Activated CD8-positive, alpha-beta T cell treated with anti-CD3 and anti-CD28 coated beads for 36 hours (primary cell): ENCODE results near the gene POU2F3. TPM values are rescaled to one million over a fixed set of nuclear protein-coding genes. Genes with fewer than 3 reads are reported as not detected.
A peak's percentile ranks its signal among the peaks of the same experiment; 100 is the strongest.

Experiments used
- ATAC-seq: fragments of 200-7000 bp; cut with Tn5 transposase; one replicate; pipeline ENCODE4 v1.10.0; 2021; ENCODE audit warnings: mild to moderate bottlenecking, moderate library complexity
- CTCF ChIA-PET: fragments of 350-600 bp; sonication (Branson Sonifier 250); formaldehyde crosslinking; loops from one replicate; lab custom pipeline; 2021; ENCODE audit warnings: antibody characterized with exemption; lab: Charles Lee
- POLR2A ChIA-PET: fragments of 350-600 bp; sonication (Branson Sonifier 250); formaldehyde crosslinking; loops from one replicate; lab custom pipeline; 2021; ENCODE audit warnings: antibody characterized with exemption; lab: Charles Lee
- DNase-seq: peaks from one replicate; pipeline ENCODE4 v3.0.0-alpha.2; 2020
- H3K27ac Mint-ChIP-seq: one replicate; pipeline ENCODE4 v1.8.0; 2021; ENCODE audit warnings: mild to moderate bottlenecking, mixed read lengths
- H3K27me3 Mint-ChIP-seq: one replicate; pipeline ENCODE4 v1.8.0; 2021; ENCODE audit warnings: mixed read lengths
- H3K36me3 Mint-ChIP-seq: one replicate; pipeline ENCODE4 v1.8.0; 2021; ENCODE audit warnings: low read depth, mixed read lengths
- H3K4me1 Mint-ChIP-seq: one replicate; pipeline ENCODE4 v1.8.0; 2021; ENCODE audit warnings: low read depth, mixed read lengths
- H3K4me3 Mint-ChIP-seq: one replicate; pipeline ENCODE4 v1.8.0; 2021; ENCODE audit warnings: mild to moderate bottlenecking, moderate library complexity, mixed read lengths
- H3K9me3 Mint-ChIP-seq: one replicate; pipeline ENCODE4 v1.8.0; 2021; ENCODE audit warnings: mixed read lengths
- CTCF ChIP-seq: fragments of 200-600 bp; IDR thresholded peaks from one replicate; pipeline ENCODE4 v1.8.0; 2022; ENCODE audit warnings: antibody characterized with exemption, mild to moderate bottlenecking
- intact Hi-C: fragments of 100-400 bp; cut with micrococcal nuclease; formaldehyde crosslinking; loops from one replicate; pipeline ENCODE4 v1.10.0; 2022
- total RNA-seq, 2 experiments: library from RNA; stranded (reverse); gene quantifications; one replicate each; pipeline ENCODE4 v1.2.3, GENCODE V29; 2021

POU2F3 gene
- total RNA-seq, 2 experiments from 2014 or later = not detected

- Mint-ChIP-seq H3K4me1 (peaks cover 35% of the 10 kb centered on the region), H3K9me3 (peaks cover 2% of the 10 kb centered on the region), H3K36me3 (peaks cover 2% of the 10 kb centered on the region), H3K4me3 (peak overlapping the region; percentile 86), H3K27me3 (peaks cover 51% of the 10 kb centered on the region), H3K27ac (peak overlapping the region; percentile 25)
- DNase-seq = peak; percentile 51
- intact Hi-C loops = loop anchor here (10.0 kb wide), 2 partner anchors 98 to 148 kb away; no protein-coding TSS in a partner anchor
- CTCF ChIA-PET = interaction anchor here (1.6 to 2.9 kb wide), 4 partner anchors 11 to 348 kb away, joined by 3 to 19 read pairs (median 10); partner anchors contain the start of gene TLCD5
- POLR2A ChIA-PET = no interaction called here
- no peak for TF ChIP-seq CTCF
- peak; percentile 31 for ATAC-seq
Observed at GRCh38 chr11:120336641-120337354, 96.9 kb downstream of the POU2F3 start.

GRCh38 chr11:120337355-120338106, 97.6 kb downstream of the POU2F3 start:
- peak overlapping the region; percentile 86 for H3K4me3 Mint-ChIP-seq
- ATAC-seq = no peak
- H3K4me1 Mint-ChIP-seq = peaks cover 39% of the 10 kb centered on the region
- no peak for TF ChIP-seq CTCF
- H3K27ac Mint-ChIP-seq = no peak overlapping the region
- POLR2A ChIA-PET = interaction anchor here (0.8 kb wide), 1 partner anchor 89 kb away, joined by 3 read pairs; no protein-coding TSS in a partner anchor
- peaks cover 57% of the 10 kb centered on the region for H3K27me3 Mint-ChIP-seq
- DNase-seq = no peak
- intact Hi-C loops = loop anchor here (10.0 kb wide), 2 partner anchors 97 to 147 kb away; no protein-coding TSS in a partner anchor
- CTCF ChIA-PET = interaction anchor here (0.7 to 2.0 kb wide), 4 partner anchors 11 to 348 kb away, joined by 3 to 4 read pairs (median 3); no protein-coding TSS in a partner anchor
- peaks cover 2% of the 10 kb centered on the region for H3K36me3 Mint-ChIP-seq
- H3K9me3 Mint-ChIP-seq = peaks cover 5% of the 10 kb centered on the region

GRCh38 chr11:120338107-120338933, 98.4 kb downstream of the POU2F3 start:
- ChIA-PET POLR2A (interaction anchor here (0.8 kb wide), 1 partner anchor 90 kb away, joined by 3 read pairs; no protein-coding TSS in a partner anchor), CTCF (interaction anchor here (0.7 to 2.0 kb wide), 4 partner anchors 10 to 347 kb away, joined by 3 to 4 read pairs (median 3); no protein-coding TSS in a partner anchor)
- intact Hi-C loops = loop anchor here (10.0 kb wide), 2 partner anchors 96 to 146 kb away; no protein-coding TSS in a partner anchor
- H3K27ac Mint-ChIP-seq = no peak overlapping the region
- H3K4me3 Mint-ChIP-seq = peak overlapping the region; percentile 86
- peaks cover 53% of the 10 kb centered on the region for H3K27me3 Mint-ChIP-seq
- H3K4me1 Mint-ChIP-seq = peaks cover 39% of the 10 kb centered on the region
- H3K9me3 Mint-ChIP-seq = peaks cover 5% of the 10 kb centered on the region
- H3K36me3 Mint-ChIP-seq = peaks cover 2% of the 10 kb centered on the region
- no peak for TF ChIP-seq CTCF
- no peak for DNase-seq
- no peak for ATAC-seq

GRCh38 chr11:120339394-120339890, 99.5 kb downstream of the POU2F3 start:
- Mint-ChIP-seq H3K27me3 (peaks cover 54% of the 10 kb centered on the region), H3K36me3 (peaks cover 3% of the 10 kb centered on the region), H3K4me1 (peaks cover 45% of the 10 kb centered on the region), H3K9me3 (peaks cover 5% of the 10 kb centered on the region), H3K4me3 (no peak overlapping the region), H3K27ac (no peak overlapping the region)
- DNase-seq (no peak), ATAC-seq (no peak)
- intact Hi-C loops = loop anchor here (10.0 kb wide), 2 partner anchors 95 to 145 kb away; no protein-coding TSS in a partner anchor
- CTCF ChIA-PET = interaction anchor here (1.4 to 1.6 kb wide), 2 partner anchors 17 to 231 kb away, joined by 3 to 4 read pairs; no protein-coding TSS in a partner anchor
- POLR2A ChIA-PET = no interaction called here
- TF ChIP-seq CTCF = no peak
